ENCODE measurements around the gene CLCN3. TPM values are rescaled to one million over a fixed set of nuclear protein-coding genes. Genes with fewer than 3 reads are reported as not detected.

The CLCN3 gene
- total and polyA plus RNA-seq, 2 experiments from 2014 or later, result 10.9 to 22.9 TPM

- TF ChIP-seq REST (IDR thresholded peaks at IDR 0.05; ENCODE audit: unreplicated experiment) (no peak), STAT1 (IDR thresholded peaks at IDR 0.05; ENCODE audit: unreplicated experiment) (no peak), ZNF114 (CRISPR knock-in tag; IDR thresholded peaks at IDR 0.05) (no peak), NANOG (IDR thresholded peaks at IDR 0.05; ENCODE audit: borderline replicate concordance) (no peak), ZNF331 (CRISPR knock-in tag; IDR thresholded peaks at IDR 0.05; ENCODE audit: low read depth) (no peak), JUNB (IDR thresholded peaks at IDR 0.05; ENCODE audit: unreplicated experiment) (no peak), EZH2phosphoT487 (IDR thresholded peaks at IDR 0.05; ENCODE audit: unreplicated experiment) (no peak), CTCF (conservative IDR thresholded peaks at IDR 0.05; ENCODE audit: low read depth in 2 of 2) (no peak), CREB1 (CRISPR knock-in tag; IDR thresholded peaks at IDR 0.05; ENCODE audit: low read depth) (no peak)
Observed at GRCh38 chr4:169768385-169768784, 148.0 kb downstream of the CLCN3 start (continued).

GRCh38 chr4:169770416-169770815 lies 150.0 kb downstream of the CLCN3 start:
- Mint-ChIP-seq H3K4me3 (no peak overlapping the region), H3K27ac (no peak overlapping the region), H3K9me3 (no peaks in the 10 kb centered on the region), H3K27me3 (ENCODE audit: insufficient read depth, low read depth, poor library complexity) (peaks cover 8% of the 10 kb centered on the region), H3K4me1 (peaks cover 2% of the 10 kb centered on the region; the same call in 1 of the 3 replicates), H3K36me3 (ENCODE audit: low read depth) (no peaks in the 10 kb centered on the region)
- no peak overlapping the region for H3K4me3 ChIP-seq
- no peak overlapping the region for H2AFZ ChIP-seq
- no peaks in the 10 kb centered on the region for H4K20me1 ChIP-seq (replicated peaks; ENCODE audit: insufficient read depth)
- H3F3A ChIP-seq (replicated peaks; ENCODE audit: low read depth), result no peaks in the 10 kb centered on the region
- no peak overlapping the region for H3K27ac ChIP-seq (ENCODE audit: low read depth)
- DNase-seq (ENCODE audit: low spot score), result no peak
- H3K79me2 ChIP-seq (replicated peaks; ENCODE audit: insufficient read depth), result no peaks in the 10 kb centered on the region
- peaks cover 2% of the 10 kb centered on the region; the same call in 1 of the 2 replicates for H3K27me3 ChIP-seq (ENCODE audit: insufficient read depth)
- H3K4me1 ChIP-seq (ENCODE audit: insufficient read depth), result peaks cover 5% of the 10 kb centered on the region; the same call in 1 of the 2 replicates
- H3K9me2 ChIP-seq (ENCODE audit: insufficient read depth), result no peaks in the 10 kb centered on the region
- no peaks in the 10 kb centered on the region for H3K36me3 ChIP-seq (ENCODE audit: insufficient read depth)
- ATAC-seq, result no peak
- H3K4me2 ChIP-seq, result no peak overlapping the region
- no peak for TF ChIP-seq ZNF462 (CRISPR knock-in tag; IDR thresholded peaks at IDR 0.05)
- TF ChIP-seq CTCF (conservative IDR thresholded peaks at IDR 0.05; ENCODE audit: low read depth in 2 of 2), result no peak
- no peak for TF ChIP-seq NANOG (IDR thresholded peaks at IDR 0.05; ENCODE audit: borderline replicate concordance)

All from GM23338 (cell line).